ENCODE data around the gene ATG101. TPM values are rescaled to one million over a fixed set of nuclear protein-coding genes. Genes with fewer than 3 reads are reported as not detected.

Gene ATG101
- total and polyA plus RNA-seq, 4 donors: 22.1 to 64.3 (median 36.7) TPM

DNA sequence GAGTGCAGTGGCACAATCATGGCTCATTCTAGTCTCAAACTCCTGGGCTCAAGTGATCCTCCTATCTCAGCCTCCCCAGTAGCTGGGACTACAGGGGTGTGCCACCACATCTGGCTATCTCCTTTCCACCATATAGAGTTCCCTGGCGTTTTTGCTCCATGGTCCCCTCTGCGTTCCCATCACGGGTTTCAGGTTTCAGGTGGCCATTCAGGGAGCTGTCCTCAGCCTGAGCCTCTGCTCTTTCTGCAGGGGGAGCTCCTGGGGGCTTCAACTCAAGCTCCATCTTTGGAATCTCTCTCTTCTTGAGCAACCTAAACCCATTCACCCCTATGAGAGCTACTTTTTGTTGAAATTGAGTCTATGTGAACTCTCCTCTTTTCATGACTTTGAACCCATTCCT lies 21.3 kb downstream of the ATG101 start:
- Histone ChIP-seq H3K27ac (ENCODE audit: low read depth in 1 of 2, low read length in 1 of 2) (no peak overlapping the region), H3K4me1 (ENCODE audit: control insufficient read depth in 5 of 5, insufficient read depth in 5 of 5, low read length in 5 of 5) (no peaks in the 10 kb centered on the region), H3K36me3 (ENCODE audit: control insufficient read depth in 4 of 4, insufficient read depth in 4 of 4, low read length in 4 of 4) (no peaks in the 10 kb centered on the region), H3K27me3 (ENCODE audit: control insufficient read depth in 3 of 3, insufficient read depth in 3 of 3, low read length in 2 of 3) (peaks cover 0 to 2% (median 0%) of the 10 kb centered on the region in 3 donors), H3K9ac (ENCODE audit: insufficient read depth in 1 of 2, low read length in 2 of 2) (no peak overlapping the region), H3K9me3 (ENCODE audit: control insufficient read depth in 4 of 4, insufficient read depth in 3 of 4, low read length in 3 of 4) (no peaks in the 10 kb centered on the region), H3K4me3 (no peak overlapping the region)
- no peak for ATAC-seq (ENCODE audit: insufficient read depth, low FRiP score)
- 20 to 33% methylated on average over 3 of the region's 3 CpGs for WGBS, 2 donors
- DNase-seq: no peak
- TF ChIP-seq, protein P1, sequence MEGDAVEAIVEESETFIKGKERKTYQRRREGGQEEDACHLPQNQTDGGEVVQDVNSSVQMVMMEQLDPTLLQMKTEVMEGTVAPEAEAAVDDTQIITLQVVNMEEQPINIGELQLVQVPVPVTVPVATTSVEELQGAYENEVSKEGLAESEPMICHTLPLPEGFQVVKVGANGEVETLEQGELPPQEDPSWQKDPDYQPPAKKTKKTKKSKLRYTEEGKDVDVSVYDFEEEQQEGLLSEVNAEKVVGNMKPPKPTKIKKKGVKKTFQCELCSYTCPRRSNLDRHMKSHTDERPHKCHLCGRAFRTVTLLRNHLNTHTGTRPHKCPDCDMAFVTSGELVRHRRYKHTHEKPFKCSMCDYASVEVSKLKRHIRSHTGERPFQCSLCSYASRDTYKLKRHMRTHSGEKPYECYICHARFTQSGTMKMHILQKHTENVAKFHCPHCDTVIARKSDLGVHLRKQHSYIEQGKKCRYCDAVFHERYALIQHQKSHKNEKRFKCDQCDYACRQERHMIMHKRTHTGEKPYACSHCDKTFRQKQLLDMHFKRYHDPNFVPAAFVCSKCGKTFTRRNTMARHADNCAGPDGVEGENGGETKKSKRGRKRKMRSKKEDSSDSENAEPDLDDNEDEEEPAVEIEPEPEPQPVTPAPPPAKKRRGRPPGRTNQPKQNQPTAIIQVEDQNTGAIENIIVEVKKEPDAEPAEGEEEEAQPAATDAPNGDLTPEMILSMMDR (IDR thresholded peaks at IDR 0.05; ENCODE audit: control extremely low read depth, extremely low read depth): no peak

DNA sequence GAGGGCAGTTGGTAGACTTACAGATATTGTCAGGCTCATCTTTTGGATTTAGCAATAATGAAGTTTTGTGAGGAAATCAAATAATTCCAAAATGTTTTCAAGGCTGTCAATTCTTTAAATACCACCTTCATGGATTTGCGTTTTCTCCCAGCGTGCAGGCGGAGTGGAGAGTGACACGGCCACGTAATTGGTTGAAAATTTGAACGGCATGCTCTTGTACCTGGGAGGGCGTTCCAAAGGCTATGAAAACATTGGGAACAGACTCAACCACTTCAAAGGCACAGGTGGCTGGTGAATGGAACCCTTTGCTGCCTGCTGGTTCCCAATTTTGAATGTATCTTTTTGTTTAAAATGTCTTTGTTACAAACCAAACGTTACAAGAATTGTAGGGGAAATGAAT lies 22.1 kb downstream of the ATG101 start:
- Histone ChIP-seq H3K4me1 (ENCODE audit: control insufficient read depth in 5 of 5, insufficient read depth in 5 of 5, low read length in 5 of 5) (no peaks in the 10 kb centered on the region), H3K9ac (ENCODE audit: insufficient read depth in 1 of 2, low read length in 2 of 2) (no peak overlapping the region), H3K27ac (ENCODE audit: low read depth in 1 of 2, low read length in 1 of 2) (no peak overlapping the region), H3K4me3 (no peak overlapping the region), H3K9me3 (ENCODE audit: control insufficient read depth in 4 of 4, insufficient read depth in 3 of 4, low read length in 3 of 4) (no peaks in the 10 kb centered on the region), H3K36me3 (ENCODE audit: control insufficient read depth in 4 of 4, insufficient read depth in 4 of 4, low read length in 4 of 4) (no peaks in the 10 kb centered on the region), H3K27me3 (ENCODE audit: control insufficient read depth in 3 of 3, insufficient read depth in 3 of 3, low read length in 2 of 3) (peaks cover 0 to 2% (median 0%) of the 10 kb centered on the region in 3 donors)
- TF ChIP-seq, protein P1 (IDR thresholded peaks at IDR 0.05; ENCODE audit: control extremely low read depth, extremely low read depth): no peak
- ATAC-seq (ENCODE audit: insufficient read depth, low FRiP score) (no peak), DNase-seq (peak; percentile 36 to 63 (median 38))
- WGBS, 2 donors: 65 to 70% methylated on average over 8 of the region's 8 CpGs

DNA sequence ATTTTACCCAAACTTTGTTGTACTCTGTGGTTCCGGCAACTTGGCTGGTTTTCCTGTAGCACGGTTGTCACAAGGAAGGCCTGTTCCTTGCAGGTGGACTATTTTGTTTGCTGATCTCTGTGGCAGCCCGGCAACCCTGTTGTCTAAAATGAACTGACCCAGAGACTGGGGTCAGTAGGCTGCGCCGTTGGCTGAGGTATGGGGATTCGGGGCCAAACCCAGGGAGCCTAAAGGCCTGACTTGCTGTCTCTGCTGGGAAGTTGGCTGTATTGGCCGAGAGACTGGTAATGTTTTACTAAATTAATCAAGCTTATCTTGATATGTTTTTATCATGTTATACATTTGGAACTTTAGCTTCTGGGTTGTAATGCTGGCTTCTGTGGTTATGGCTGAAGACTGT lies 23.6 kb downstream of the ATG101 start:
- Histone ChIP-seq H3K27ac (ENCODE audit: low read depth in 1 of 2, low read length in 1 of 2) (no peak overlapping the region), H3K9me3 (ENCODE audit: control insufficient read depth in 4 of 4, insufficient read depth in 3 of 4, low read length in 3 of 4) (no peaks in the 10 kb centered on the region), H3K36me3 (ENCODE audit: control insufficient read depth in 4 of 4, insufficient read depth in 4 of 4, low read length in 4 of 4) (no peaks in the 10 kb centered on the region), H3K4me3 (no peak overlapping the region), H3K27me3 (ENCODE audit: control insufficient read depth in 3 of 3, insufficient read depth in 3 of 3, low read length in 2 of 3) (peaks cover 0 to 2% (median 0%) of the 10 kb centered on the region in 3 donors), H3K9ac (ENCODE audit: insufficient read depth in 1 of 2, low read length in 2 of 2) (no peak overlapping the region), H3K4me1 (ENCODE audit: control insufficient read depth in 5 of 5, insufficient read depth in 5 of 5, low read length in 5 of 5) (no peaks in the 10 kb centered on the region)
- TF ChIP-seq, protein P1 (IDR thresholded peaks at IDR 0.05; ENCODE audit: control extremely low read depth, extremely low read depth): no peak
- DNase-seq: no peak
- ATAC-seq (ENCODE audit: insufficient read depth, low FRiP score): no peak
- 80 to 89% methylated on average over 7 of the region's 7 CpGs for WGBS, 2 donors
